GM10248 (cell line): ENCODE measurements around the gene GLT6D1.

Experiments
- CTCF ChIA-PET: fragments of 300-600 bp; sonication (Branson Sonifier 250); formaldehyde crosslinking; extraction: SDS; loops from one replicate; lab custom pipeline; 2021; ENCODE audit warnings: antibody characterized with exemption; lab: Yijun Ruan, JAX
- POLR2A ChIA-PET: fragments of 350-650 bp; sonication (Branson Sonifier 250); formaldehyde crosslinking; extraction: SDS; loops from one replicate; lab custom pipeline; 2020; ENCODE audit warnings: antibody characterized with exemption; lab: Yijun Ruan, JAX
- DNase-seq: peaks from one replicate; pipeline ENCODE4 v3.0.0; 2012; ENCODE audit errors: extremely low spot score
- CTCF ChIP-seq: IDR thresholded peaks from 2 replicates; pipeline ENCODE4 v1.5.1; 2012; ENCODE audit warnings: mild to moderate bottlenecking, low read depth; ENCODE audit errors: extremely low read depth, missing control alignments, control extremely low read depth

GLT6D1 gene

GRCh38 chr9:135579356-135579755 lies 60.0 kb downstream of the GLT6D1 start:
- POLR2A ChIA-PET: no interaction called here
- no peak for TF ChIP-seq CTCF
- no peak for DNase-seq
- CTCF ChIA-PET: no interaction called here

- no peak for TF ChIP-seq CTCF
- ChIA-PET CTCF (no interaction called here), POLR2A (no interaction called here)
- DNase-seq: no peak
Observed at GRCh38 chr9:135577256-135577655, 62.1 kb downstream of the GLT6D1 start.

GRCh38 chr9:135575995-135576631 lies 63.2 kb downstream of the GLT6D1 start:
- ChIA-PET POLR2A (no interaction called here), CTCF (no interaction called here)
- TF ChIP-seq CTCF: no peak
- no peak for DNase-seq

GRCh38 chr9:135574943-135575342 lies 64.4 kb downstream of the GLT6D1 start:
- ChIA-PET POLR2A (no interaction called here), CTCF (no interaction called here)
- DNase-seq: no peak
- TF ChIP-seq CTCF: no peak

GRCh38 chr9:135574331-135574730 lies 65.0 kb downstream of the GLT6D1 start:
- ChIA-PET POLR2A (no interaction called here), CTCF (no interaction called here)
- DNase-seq: no peak
- TF ChIP-seq CTCF: no peak
